Suprapubic skin (tissue), 4 donors: Measurements from ENCODE around the gene FAM161B. TPM values are rescaled to one million over a fixed set of nuclear protein-coding genes. Genes with fewer than 3 reads are reported as not detected.
"Not testable (repeated sequence)": the region's sequence is repeated elsewhere in the genome, so short reads cannot be mapped to it uniquely, and the experiment has no call there.

Experiments used
- DNase-seq, 2 donors: peaks; one replicate each; pipeline ENCODE4 v3.0.0-alpha.2; 2019; ENCODE audit warnings: low spot score in 2 of 2
- H3K27ac ChIP-seq: fragments of 200-600 bp; sonication (generic); one replicate; pipeline ENCODE4 v1.5.1; 2019
- H3K27me3 ChIP-seq: fragments of 200-600 bp; sonication (generic); one replicate; pipeline ENCODE4 v1.5.1; 2019
- H3K36me3 ChIP-seq: fragments of 200-600 bp; sonication (generic); one replicate; pipeline ENCODE4 v1.5.1; 2019
- H3K4me1 ChIP-seq: fragments of 200-600 bp; sonication (generic); one replicate; pipeline ENCODE4 v1.5.1; 2019
- H3K4me3 ChIP-seq: fragments of 200-600 bp; sonication (generic); one replicate; pipeline ENCODE4 v1.5.1; 2019; ENCODE audit warnings: mild to moderate bottlenecking
- H3K9me3 ChIP-seq: fragments of 200-600 bp; sonication (generic); one replicate; pipeline ENCODE4 v1.5.1; 2019
- CTCF ChIP-seq, 2 donors: fragments of 200-600 bp in 1 of 2; fragments of 450-650 bp in 1 of 2; sonication (generic) in 1 of 2; IDR thresholded peaks; one replicate each; pipeline ENCODE4 v1.5.1; 2016 to 2019; ENCODE audit warnings: antibody characterized with exemption in 2 of 2, mild to moderate bottlenecking in 1 of 2, moderate library complexity in 1 of 2
- EP300 ChIP-seq: sonication (generic); formaldehyde crosslinking; IDR thresholded peaks from one replicate; pipeline ENCODE4 v1.6.1; 2017; ENCODE audit warnings: antibody characterized with exemption
- POLR2A ChIP-seq, 2 donors: fragments of 450-650 bp; IDR thresholded peaks; one replicate each; pipeline ENCODE4 v1.6.1; 2017; ENCODE audit warnings: antibody characterized with exemption in 2 of 2, mild to moderate bottlenecking in 2 of 2, moderate library complexity in 2 of 2
- POLR2AphosphoS5 ChIP-seq, 3 donors: sonication (generic); formaldehyde crosslinking; IDR thresholded peaks; one replicate each; pipeline ENCODE4 v1.6.1; 2017; ENCODE audit warnings: antibody characterized with exemption in 3 of 3
- WGBS: methylation state at CpG from one replicate; pipeline ENCODE4 v1.1.5; 2018; 5-methylcytosine and 5-hydroxymethylcytosine counted together
- total RNA-seq, 4 donors: library from RNA; depleted of rRNA; stranded (reverse); fragments of >200 nt; gene quantifications; one replicate each; pipeline ENCODE4 v1.1.0, GENCODE V29; 2016

FAM161B gene
- total RNA-seq, 4 donors from 2014 or later = 2.1 to 4.7 (median 3.5) TPM

- Histone ChIP-seq H3K36me3 (peaks cover 60% of the 10 kb centered on the region), H3K27ac (no peak overlapping the region), H3K4me3 (no peak overlapping the region), H3K9me3 (no peaks in the 10 kb centered on the region), H3K27me3 (no peaks in the 10 kb centered on the region), H3K4me1 (no peaks in the 10 kb centered on the region)
- DNase-seq = no peak
- TF ChIP-seq POLR2A (IDR thresholded peaks at IDR 0.05) (no peak), CTCF (IDR thresholded peaks at IDR 0.05) (peak; percentile 3 to 14)
- 87% methylated on average over 2 of the region's 2 CpGs for WGBS
Measured at GRCh38 chr14:73935666-73936065, 14.2 kb downstream of the FAM161B start.

- DNase-seq = no peak
- no peak for TF ChIP-seq CTCF (IDR thresholded peaks at IDR 0.05)
- no peak for TF ChIP-seq POLR2AphosphoS5 (IDR thresholded peaks at IDR 0.05)
- no peak for TF ChIP-seq EP300
- no peak for TF ChIP-seq POLR2A (IDR thresholded peaks at IDR 0.05)
- WGBS = 95% methylated on average over 5 of the region's 5 CpGs
- H3K27me3 ChIP-seq = no peaks in the 10 kb centered on the region
- H3K4me3 ChIP-seq = no peak overlapping the region
- no peaks in the 10 kb centered on the region for H3K4me1 ChIP-seq
- no peaks in the 10 kb centered on the region for H3K9me3 ChIP-seq
- H3K36me3 ChIP-seq = peaks cover 97% of the 10 kb centered on the region
- no peak overlapping the region for H3K27ac ChIP-seq
Measured at GRCh38 chr14:73924337-73924736, 25.6 kb downstream of the FAM161B start.

- WGBS = 98% methylated on average over 2 of the region's 2 CpGs
- not testable (repeated sequence) for H3K27me3 ChIP-seq, H3K9me3 ChIP-seq, H3K4me3 ChIP-seq, H3K4me1 ChIP-seq, DNase-seq, H3K27ac ChIP-seq
- peaks cover 79% of the 10 kb centered on the region for H3K36me3 ChIP-seq
Measured at GRCh38 chr14:73919457-73919856, 30.4 kb downstream of the FAM161B start.

GRCh38 chr14:73916324-73916723 lies 33.6 kb downstream of the FAM161B start:
- H3K27me3 ChIP-seq = no peaks in the 10 kb centered on the region
- no peak for TF ChIP-seq EP300
- no peak for TF ChIP-seq POLR2AphosphoS5 (IDR thresholded peaks at IDR 0.05)
- TF ChIP-seq POLR2A (IDR thresholded peaks at IDR 0.05) = no peak
- no peak for TF ChIP-seq CTCF (IDR thresholded peaks at IDR 0.05)
- H3K4me3 ChIP-seq = no peak overlapping the region
- no peak for DNase-seq
- 88% methylated on average over 6 of the region's 6 CpGs for WGBS
- H3K4me1 ChIP-seq = no peaks in the 10 kb centered on the region
- peaks cover 79% of the 10 kb centered on the region for H3K36me3 ChIP-seq
- H3K9me3 ChIP-seq = no peaks in the 10 kb centered on the region
- H3K27ac ChIP-seq = no peak overlapping the region

- WGBS = 86% methylated on average over 3 of the region's 3 CpGs
- H3K36me3 ChIP-seq = peaks cover 81% of the 10 kb centered on the region
- no peaks in the 10 kb centered on the region for H3K27me3 ChIP-seq
- TF ChIP-seq POLR2AphosphoS5 (IDR thresholded peaks at IDR 0.05) (no peak), POLR2A (IDR thresholded peaks at IDR 0.05) (no peak), EP300 (no peak), CTCF (IDR thresholded peaks at IDR 0.05) (no peak)
- no peaks in the 10 kb centered on the region for H3K9me3 ChIP-seq
- no peak overlapping the region for H3K4me3 ChIP-seq
- no peaks in the 10 kb centered on the region for H3K4me1 ChIP-seq
- no peak overlapping the region for H3K27ac ChIP-seq
- no peak for DNase-seq
Measured at GRCh38 chr14:73913256-73913655, 36.6 kb downstream of the FAM161B start.

- H3K9me3 ChIP-seq = no peaks in the 10 kb centered on the region
- DNase-seq = no peak
- no peak overlapping the region for H3K27ac ChIP-seq
- peaks cover 94% of the 10 kb centered on the region for H3K36me3 ChIP-seq
- TF ChIP-seq EP300 = no peak
- no peak for TF ChIP-seq POLR2AphosphoS5 (IDR thresholded peaks at IDR 0.05)
- no peak for TF ChIP-seq POLR2A (IDR thresholded peaks at IDR 0.05)
- no peak for TF ChIP-seq CTCF (IDR thresholded peaks at IDR 0.05)
- 100% methylated on average over 1 of the region's 1 CpG for WGBS
- no peak overlapping the region for H3K4me3 ChIP-seq
- H3K4me1 ChIP-seq = no peaks in the 10 kb centered on the region
- H3K27me3 ChIP-seq = no peaks in the 10 kb centered on the region
Measured at GRCh38 chr14:73909681-73910080, 40.2 kb downstream of the FAM161B start.
